ENCODE data around the gene PNPT1.

DNA sequence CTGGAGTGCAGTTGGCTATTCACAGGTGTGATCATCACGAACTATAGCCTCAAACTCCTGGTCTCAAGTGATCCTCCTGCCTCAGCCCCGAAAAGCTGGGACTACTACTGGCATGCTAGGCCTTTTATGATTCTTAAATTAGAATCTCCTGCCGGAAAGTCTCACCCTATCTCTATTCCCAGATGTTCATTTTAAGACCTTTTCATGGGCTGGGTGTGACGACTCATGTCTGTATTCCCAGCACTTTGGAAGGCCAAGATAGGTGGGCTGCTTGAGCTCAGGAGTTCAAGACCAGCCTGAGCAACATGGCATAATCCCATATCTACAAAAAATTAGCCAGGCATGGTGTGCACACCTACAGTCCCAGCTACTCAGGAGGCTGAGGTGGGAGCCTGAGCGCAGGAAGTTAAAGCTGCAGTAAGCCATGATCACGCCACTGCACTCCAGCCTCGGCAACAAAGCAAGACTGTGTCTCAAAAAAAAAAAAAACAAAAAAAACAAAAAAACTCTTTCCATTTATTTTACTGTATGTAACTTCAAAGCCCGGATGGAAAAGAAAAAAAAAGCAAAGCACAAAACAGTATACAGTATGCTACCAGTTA is 84.3 kb downstream of the PNPT1 start:
- TF ChIP-seq, protein P1, sequence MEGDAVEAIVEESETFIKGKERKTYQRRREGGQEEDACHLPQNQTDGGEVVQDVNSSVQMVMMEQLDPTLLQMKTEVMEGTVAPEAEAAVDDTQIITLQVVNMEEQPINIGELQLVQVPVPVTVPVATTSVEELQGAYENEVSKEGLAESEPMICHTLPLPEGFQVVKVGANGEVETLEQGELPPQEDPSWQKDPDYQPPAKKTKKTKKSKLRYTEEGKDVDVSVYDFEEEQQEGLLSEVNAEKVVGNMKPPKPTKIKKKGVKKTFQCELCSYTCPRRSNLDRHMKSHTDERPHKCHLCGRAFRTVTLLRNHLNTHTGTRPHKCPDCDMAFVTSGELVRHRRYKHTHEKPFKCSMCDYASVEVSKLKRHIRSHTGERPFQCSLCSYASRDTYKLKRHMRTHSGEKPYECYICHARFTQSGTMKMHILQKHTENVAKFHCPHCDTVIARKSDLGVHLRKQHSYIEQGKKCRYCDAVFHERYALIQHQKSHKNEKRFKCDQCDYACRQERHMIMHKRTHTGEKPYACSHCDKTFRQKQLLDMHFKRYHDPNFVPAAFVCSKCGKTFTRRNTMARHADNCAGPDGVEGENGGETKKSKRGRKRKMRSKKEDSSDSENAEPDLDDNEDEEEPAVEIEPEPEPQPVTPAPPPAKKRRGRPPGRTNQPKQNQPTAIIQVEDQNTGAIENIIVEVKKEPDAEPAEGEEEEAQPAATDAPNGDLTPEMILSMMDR (IDR thresholded peaks at IDR 0.05; ENCODE audit: poor library complexity, severe bottlenecking) = no peak
- TF ChIP-seq SMC3 (conservative IDR thresholded peaks at IDR 0.05; ENCODE audit: poor library complexity) = no peak
- no peak for TF ChIP-seq EZH2 (IDR thresholded peaks at IDR 0.05; ENCODE audit: borderline replicate concordance, insufficient read depth, low read length, poor library complexity, severe bottlenecking)
- TF ChIP-seq POLR2AphosphoS5 (IDR thresholded peaks at IDR 0.05) = no peak
- TF ChIP-seq, protein P2, sequence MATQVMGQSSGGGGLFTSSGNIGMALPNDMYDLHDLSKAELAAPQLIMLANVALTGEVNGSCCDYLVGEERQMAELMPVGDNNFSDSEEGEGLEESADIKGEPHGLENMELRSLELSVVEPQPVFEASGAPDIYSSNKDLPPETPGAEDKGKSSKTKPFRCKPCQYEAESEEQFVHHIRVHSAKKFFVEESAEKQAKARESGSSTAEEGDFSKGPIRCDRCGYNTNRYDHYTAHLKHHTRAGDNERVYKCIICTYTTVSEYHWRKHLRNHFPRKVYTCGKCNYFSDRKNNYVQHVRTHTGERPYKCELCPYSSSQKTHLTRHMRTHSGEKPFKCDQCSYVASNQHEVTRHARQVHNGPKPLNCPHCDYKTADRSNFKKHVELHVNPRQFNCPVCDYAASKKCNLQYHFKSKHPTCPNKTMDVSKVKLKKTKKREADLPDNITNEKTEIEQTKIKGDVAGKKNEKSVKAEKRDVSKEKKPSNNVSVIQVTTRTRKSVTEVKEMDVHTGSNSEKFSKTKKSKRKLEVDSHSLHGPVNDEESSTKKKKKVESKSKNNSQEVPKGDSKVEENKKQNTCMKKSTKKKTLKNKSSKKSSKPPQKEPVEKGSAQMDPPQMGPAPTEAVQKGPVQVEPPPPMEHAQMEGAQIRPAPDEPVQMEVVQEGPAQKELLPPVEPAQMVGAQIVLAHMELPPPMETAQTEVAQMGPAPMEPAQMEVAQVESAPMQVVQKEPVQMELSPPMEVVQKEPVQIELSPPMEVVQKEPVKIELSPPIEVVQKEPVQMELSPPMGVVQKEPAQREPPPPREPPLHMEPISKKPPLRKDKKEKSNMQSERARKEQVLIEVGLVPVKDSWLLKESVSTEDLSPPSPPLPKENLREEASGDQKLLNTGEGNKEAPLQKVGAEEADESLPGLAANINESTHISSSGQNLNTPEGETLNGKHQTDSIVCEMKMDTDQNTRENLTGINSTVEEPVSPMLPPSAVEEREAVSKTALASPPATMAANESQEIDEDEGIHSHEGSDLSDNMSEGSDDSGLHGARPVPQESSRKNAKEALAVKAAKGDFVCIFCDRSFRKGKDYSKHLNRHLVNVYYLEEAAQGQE (IDR thresholded peaks at IDR 0.05; ENCODE audit: borderline replicate concordance) = no peak
- no peak for TF ChIP-seq EP300 (conservative IDR thresholded peaks at IDR 0.05; ENCODE audit: poor library complexity, severe bottlenecking)
- TF ChIP-seq MXI1 (conservative IDR thresholded peaks at IDR 0.05; ENCODE audit: poor library complexity, severe bottlenecking) = no peak
- TF ChIP-seq TAF1 (IDR thresholded peaks at IDR 0.05; ENCODE audit: low read depth) = no peak
